Fibroblast of upper back skin (primary cell): Measurements from ENCODE around the gene ZNF836.

Experiments
- DNase-seq: peaks from one replicate; pipeline ENCODE4 v3.0.0-alpha.2; 2013

The ZNF836 gene

DNA sequence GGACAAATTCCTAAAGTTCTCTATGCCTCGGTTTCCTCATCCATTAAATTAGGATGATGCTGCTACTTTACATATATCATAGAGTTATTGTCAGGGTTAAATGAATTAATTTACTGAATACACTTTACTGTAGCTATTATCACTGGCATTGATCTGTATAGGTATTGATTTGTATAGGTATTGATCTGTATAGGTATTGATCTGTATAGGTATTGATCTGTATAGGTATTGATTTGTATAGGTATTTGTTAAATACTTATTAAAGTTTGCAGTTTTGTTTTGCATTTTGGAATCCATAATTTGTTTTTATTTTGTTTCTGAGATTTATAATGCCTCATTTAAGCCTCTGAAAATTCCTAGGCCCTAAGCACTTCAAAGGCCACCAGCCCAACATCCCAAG is 16.0 kb upstream of the ZNF836 start:
- DNase-seq: no peak

DNA sequence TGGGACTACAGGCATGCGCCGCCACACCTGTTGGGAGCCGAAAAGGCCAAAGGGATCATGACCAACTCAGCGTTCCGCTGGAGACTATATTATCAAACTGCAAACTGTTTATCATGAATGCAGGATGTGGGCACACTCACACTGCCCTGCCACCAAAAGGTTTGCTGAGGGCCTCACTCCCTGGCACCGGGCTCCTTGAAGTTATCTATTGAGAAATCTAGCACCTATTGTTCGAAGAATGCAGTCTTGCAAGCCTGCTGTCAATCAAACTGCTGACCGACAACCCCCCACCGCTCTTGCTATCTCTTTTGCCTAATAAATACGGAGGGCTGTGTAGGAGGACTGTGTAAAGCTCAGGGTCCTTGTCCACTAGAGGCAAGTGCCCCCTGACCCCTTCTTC is 5.2 kb upstream of the ZNF836 start:
- no peak for DNase-seq

DNA sequence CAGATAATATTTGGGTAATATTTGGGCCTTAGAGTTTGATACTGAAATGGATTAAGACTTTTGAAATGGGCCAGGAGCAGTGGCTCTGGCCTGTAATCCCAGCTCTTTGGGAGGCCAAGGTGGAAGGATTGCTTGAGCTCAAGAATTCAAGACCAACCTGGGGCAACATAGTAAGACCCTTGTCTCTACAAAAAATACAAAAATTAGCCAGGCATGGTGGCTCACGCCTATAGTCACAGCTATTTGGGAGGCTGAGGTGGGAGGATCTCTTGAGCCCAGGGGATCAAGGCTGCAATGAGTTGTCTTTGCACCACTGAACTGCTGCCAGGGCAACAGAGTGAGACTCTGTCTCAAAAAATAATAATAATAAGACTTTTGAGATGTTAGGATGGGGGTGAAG is 926 bp upstream of the ZNF836 start:
- DNase-seq: no peak

DNA sequence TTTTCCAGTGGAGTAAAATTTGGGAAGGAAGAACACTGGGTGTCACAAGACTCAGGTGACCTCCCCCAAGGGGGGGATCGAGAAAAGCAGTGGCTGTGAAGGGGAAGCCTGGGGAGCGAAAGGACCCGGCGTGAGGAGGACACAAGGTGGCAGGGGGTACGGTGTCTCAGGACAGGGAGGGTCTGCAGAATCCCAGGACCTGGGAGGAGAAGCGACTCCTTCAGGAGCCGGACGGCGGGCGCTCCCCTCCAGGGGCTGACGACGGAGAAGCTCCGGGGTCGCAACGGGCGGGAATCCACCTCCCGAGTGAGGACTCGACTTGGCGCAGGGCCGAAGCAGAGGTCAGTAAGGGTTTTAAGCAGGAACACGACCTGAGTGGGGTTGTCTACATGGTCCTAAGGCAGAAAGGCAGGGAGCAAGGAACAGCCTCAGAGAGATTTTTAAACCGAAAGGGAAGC is 529 bp downstream of the ZNF836 start:
- no peak for DNase-seq

DNA sequence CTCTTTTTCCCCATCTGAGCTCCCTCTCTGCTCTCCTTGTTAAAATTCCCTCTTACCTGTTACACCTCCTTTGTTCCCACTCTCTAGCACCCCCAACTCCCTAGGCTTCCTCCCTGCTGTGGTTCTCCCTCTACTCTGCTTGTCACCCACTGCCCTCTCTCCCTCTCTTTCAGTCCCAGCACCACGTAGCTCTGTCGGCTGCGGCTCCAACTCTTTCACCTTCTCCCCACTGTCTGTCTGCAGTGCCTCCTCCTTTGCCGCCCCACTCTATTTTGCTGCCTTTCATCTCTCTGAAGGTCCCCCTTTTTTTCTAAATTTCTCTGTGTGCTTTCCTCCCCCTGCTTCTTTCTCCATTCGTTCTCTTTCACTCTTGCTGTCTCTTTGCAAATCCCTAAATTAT is 1.1 kb downstream of the ZNF836 start:
- DNase-seq: no peak

DNA sequence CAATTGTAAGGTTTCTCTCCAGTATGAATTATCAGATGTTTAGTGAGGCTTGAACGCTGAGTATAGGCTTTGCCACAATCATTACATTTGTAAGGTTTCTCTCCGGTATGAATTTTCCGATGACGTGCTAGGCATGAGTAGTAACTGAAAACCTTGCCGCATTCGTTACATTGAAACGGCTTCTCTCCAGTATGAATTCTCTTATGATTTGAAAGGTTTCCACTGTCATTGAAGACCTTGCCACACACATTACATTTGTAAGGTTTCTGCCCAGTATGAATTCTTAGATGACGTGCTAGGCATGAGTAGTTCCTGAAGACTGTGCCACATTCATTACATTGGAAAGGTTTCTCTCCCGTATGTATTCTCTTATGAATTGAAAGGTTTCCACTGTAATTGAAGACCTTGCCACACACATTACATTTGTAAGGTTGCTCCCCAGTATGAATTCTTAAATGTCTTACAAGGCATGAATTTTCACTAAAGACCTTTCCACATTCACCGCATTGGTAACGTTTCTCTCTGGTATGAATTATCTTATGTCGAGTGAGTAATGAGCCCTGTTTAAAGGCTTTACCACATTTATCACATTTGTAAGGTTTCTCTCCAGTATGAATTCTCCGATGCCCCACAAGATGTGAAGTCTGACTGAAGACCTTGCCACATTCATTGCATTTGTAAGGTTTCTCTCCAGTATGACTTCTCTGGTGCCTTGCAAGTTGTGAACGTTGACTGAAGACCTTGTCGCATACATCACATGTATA is 15.6 kb downstream of the ZNF836 start:
- no peak for DNase-seq

DNA sequence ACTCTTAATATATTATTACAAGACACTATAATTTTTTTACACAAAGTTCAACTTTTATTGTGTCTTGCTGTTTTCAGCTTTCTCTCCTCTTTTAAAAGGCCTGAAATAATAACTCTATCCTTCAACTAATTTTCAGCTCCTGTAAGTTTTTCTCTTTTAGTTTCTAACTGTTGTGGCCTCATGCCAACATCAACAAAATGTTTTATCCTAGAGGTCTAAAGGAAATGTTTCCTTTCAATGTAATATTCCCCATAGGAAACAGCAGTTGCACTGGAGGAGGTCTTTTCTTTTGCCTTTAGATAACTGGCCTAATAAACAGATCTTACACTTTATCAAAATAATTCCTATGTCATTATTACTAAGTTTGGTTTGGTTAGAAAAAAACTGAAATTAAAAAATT is 23.2 kb downstream of the ZNF836 start:
- no peak for DNase-seq

DNA sequence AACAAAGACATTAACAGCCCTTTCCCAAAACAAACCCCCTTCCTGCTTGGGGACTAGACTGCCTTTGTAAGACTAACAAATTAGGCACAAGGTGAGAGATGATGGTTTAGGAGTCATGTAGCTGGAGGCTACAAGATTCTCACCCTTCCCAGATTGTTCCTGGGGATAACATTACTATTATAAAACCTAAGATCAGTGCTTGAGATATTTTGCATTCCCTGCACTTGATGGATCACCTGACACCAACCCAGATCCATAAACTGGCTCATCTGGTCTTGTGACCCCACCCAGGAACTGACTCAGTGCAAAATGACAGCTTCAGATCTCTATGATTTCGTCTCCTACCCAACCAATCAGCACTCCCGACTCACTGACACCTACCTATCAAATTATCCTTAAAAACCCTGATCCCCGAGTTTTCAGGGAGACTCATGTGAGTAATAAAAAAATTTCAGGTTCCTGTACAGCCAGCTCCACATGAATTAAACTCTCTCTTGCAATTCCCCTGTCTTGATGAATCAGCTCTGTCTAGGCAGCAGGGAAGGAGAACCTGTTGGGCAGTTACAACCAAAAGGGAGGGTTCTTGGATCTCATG is 29.3 kb downstream of the ZNF836 start:
- DNase-seq: no peak

DNA sequence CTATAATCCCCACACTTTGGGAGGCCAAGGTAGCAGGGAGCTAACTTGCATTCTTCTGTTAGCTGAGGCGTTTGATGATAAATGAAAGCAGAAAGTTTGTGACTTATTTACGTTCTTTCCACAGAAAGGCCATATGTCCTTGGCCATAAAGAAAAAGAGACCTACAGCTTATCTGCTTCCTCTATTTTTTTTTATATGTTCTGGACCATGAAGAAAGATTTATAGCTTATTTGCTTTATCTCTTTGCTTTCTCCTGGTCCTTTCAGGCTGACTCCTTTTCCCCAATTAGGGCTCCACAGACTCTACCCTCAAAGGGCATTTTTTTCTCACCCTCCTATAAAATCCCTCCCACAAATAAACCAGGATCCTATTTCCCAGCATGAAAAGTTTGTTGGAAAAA is 30.2 kb downstream of the ZNF836 start:
- DNase-seq: no peak

DNA sequence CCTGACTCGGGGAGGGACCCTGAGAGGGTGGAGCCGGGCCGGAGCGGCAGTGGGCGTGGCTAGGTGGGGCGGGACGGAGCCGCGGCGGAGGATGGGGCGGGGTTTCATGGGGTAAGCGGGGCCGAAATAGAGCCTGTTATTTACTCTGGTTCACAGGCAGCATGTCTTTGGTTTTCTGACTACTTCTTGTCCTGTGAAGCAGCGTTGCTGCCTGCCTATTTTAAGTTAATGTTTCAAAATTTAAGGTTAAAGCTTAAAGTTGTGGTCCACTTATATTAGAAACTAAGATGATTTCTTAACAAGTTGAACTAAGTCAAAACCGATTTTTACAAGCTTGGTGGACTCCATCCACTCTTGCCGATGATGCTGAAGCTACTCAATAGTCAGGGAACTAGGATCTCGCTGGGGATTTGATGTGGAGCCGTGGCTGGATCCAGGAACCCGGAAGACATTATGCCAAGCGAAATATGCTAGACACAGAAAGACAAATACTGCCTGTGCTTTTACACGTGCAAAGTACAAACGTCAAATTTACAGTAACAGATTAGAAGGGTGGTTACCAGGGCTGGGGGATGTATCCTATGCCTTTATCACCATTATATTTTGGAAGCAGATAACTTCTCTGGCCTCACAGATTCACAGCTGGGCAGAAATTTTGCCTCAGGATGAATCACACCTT is 31.2 kb downstream of the ZNF836 start:
- no peak for DNase-seq

DNA sequence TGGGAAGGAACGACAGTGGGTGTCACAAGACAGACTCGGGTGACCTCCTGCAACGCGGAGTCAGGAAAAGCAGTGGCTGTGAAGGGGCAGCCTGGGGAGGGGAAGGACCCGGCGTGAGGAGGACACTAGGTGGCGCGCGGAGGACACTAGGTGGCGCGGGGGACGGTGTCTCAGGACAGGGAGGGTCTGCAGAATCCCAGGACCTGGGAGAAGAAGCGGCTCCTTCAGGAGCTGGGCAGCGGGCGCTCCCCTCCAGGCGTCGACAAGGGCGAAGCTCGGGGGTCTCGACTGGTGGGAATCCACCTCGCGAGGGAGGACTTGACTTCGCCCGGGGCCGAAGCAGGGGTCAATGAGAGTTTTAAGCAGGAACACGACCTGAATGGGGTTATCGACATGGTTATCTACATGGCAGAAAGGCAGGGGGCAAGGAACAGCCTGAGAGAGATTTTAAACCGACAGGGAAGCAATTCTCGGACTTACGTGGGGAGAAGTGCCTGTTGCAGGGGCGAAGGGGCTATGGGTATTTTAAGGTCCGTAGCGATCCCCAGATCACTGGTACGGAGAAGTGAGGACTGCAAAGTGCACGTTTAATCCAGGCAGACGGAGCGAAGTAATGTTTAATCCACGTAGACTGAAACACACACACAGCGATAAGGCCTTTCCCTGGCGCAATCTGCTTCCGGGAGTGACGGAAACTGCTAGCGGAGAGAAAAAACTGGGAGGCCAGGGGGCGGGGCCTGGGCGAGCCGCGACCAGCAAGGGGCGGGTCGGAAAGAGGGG is 32.0 kb downstream of the ZNF836 start, which contains the start of gene ZNF616:
TSS of gene ZNF616 (minus strand) at position 687 of the 780 bp plus-strand sequence. CDS start 9,426 bp downstream, outside the sequence.
- peak; percentile 94 for DNase-seq

DNA sequence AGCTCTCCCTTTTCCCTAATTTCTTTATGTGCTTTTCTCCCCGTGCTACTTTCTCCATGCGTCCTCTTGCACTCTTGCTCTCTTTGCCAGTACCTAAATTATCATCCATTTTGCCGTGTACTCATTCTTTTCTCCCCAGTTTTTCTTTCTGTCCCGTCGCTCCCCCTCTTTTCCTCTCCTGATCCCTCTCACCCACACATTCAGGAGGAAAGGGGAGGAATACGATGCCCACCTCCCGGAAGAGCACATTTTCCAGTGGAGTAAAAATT is 32.5 kb downstream of the ZNF836 start:
- DNase-seq: no peak

DNA sequence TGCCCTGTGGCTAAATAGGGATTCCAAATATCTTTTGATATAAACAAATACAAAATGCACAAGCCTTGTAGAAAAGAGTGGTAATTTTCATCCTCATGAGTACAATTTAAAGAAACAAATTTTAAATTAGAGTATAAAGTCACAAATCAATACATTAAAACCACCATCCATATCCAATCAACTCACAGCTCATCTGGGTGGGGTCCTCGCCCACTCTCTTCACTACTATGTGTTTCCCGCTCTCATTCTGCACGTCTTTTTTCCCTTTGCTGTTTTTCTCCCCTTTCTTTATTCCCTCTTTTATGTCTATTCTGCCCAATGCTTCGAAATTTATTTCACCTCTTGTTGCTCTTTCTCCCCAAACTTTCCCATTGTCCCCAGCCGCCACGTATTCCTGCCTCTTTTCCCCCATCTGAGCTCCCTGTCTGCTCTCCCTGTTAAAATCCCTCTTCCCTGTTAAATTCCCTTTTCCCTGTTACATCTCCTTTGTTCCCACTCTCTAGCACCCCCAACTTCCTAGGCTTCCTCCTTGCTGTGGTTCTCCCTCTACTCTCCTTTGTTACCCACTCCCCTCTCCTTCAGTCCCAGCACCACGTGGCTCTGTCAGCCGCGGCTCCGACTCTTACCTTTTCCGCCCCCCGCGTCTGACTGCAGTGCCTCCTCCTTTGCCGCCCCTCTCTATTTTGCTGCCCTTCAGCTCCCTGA is 33.0 kb downstream of the ZNF836 start:
- peak; percentile 32 for DNase-seq

DNA sequence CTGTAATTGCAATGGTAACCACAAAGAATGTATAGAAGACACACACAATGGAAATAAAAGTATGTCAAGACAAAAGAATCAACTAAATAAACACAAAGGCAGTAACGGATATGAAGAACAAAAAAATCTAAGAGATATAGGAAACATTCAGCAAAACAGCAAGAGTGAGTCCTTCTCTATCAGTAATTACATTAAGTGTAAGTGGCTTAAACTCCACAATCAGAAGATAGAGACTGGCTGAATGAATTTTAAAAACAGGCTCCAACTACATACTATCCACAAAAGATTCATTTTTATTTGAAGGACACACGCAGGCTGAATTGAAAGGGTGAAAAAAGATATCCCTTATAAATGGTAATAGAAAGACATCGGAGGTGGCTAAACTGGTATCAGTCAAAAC is 51.1 kb downstream of the ZNF836 start:
- DNase-seq: no peak

DNA sequence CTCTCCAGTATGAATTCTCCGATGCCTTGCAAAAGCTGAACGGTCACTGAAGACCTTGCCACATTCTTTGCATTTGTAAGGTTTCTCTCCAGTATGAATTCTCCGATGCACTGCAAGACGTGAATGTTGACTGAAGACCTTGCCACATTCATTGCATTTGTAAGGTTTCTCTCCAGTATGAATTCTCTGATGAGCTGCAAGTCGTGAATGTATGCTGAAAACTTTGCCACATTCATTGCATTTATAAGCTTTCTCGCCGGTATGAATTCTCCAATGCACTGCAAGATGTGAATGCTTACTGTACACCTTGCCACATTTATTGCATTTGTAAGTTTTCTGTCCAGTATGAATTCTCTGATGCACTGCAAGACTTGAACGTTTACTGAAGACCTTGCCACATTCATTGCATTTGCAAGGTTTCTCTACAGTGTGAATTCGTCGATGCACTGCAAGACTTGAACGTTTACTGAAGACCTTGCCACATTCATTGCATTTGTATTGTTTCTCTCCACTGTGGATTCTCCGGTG is 55.8 kb downstream of the ZNF836 start:
- no peak for DNase-seq

DNA sequence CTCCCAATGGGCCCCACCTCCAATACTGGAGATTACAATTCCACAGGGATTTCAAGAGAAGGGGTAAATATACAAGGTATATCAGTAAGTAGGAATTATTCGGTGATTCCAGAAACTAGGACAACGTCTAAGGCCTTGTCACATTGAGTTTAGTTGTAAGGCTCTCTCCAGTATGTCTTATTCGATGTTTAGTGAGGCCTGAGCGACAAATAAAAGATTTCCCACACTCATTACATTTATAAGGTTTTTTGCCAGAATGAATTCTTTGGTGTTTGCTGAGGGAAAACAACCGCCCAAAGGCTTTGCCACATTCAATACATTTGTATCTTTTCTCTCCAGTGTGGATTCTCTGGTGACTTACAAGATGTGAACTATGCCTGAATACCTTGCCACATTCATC is 56.7 kb downstream of the ZNF836 start:
- DNase-seq: no peak

DNA sequence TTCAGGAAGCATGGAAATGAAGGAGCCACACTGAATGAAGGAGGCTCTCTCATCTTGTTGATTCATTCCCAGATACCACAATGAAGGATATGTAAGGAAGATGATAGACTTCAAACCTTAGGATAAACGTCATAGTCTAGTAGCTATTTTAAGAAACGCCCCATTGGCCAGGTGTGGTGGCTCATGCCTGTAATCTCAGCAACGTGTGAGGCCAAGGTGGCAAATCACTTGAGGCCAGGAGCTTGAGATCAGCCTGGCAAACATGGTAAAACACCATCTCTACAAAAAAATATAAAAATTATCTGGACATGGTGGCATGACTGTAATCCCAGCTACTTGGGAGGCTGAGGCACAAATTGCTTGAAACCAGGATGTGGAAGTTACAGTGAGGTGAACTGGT is 58.8 kb downstream of the ZNF836 start:
- DNase-seq: no peak

DNA sequence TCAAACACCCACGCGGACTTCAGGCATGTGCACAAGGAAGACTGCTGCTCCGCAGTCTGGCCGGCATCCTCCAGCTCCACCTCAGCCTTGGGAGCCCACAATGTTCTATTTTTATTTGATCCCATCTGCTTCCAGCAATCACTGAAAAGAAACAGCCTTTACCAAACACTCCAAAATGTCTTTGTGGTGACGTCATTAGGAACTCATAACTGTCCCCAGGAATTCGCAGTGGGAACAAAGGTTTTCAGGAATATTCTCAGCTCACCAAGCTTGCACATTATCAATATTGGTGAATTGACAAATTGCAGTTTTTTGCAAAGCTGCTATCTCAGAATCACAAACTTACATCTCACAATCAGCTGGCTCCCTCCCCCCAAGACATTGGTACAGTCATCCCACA is 60.6 kb downstream of the ZNF836 start:
- DNase-seq: no peak
